GM21515 (cell line): ENCODE results near the gene ADSL.

Source experiments
- ATAC-seq: cut with Tn5 transposase; IDR thresholded peaks from one replicate; pipeline ENCODE4 v1.9.1; 2021; ENCODE audit not compliant: unreplicated experiment

Gene ADSL

GRCh38 chr22:40326905-40327735, 19.2 kb upstream of the ADSL start:
- no peak for ATAC-seq

- ATAC-seq, result no peak
These were observed 17.5 kb upstream of the ADSL start for GRCh38 chr22:40328546-40329456.

GRCh38 chr22:40329466-40329865, 16.8 kb upstream of the ADSL start:
- ATAC-seq, result no peak

- no peak for ATAC-seq
These were observed 16.2 kb upstream of the ADSL start for GRCh38 chr22:40330086-40330485.

GRCh38 chr22:40330615-40331014, 15.7 kb upstream of the ADSL start:
- no peak for ATAC-seq

- no peak for ATAC-seq
These were observed 14.6 kb upstream of the ADSL start for GRCh38 chr22:40331706-40332105.

- no peak for ATAC-seq
These were observed 13.9 kb upstream of the ADSL start for GRCh38 chr22:40332319-40332781.

GRCh38 chr22:40334060-40334459, 12.2 kb upstream of the ADSL start:
- ATAC-seq, result no peak

GRCh38 chr22:40334899-40335298, 11.4 kb upstream of the ADSL start:
- no peak for ATAC-seq

- ATAC-seq, result no peak
These were observed 10.9 kb upstream of the ADSL start for GRCh38 chr22:40335358-40335757.

- no peak for ATAC-seq
These were observed 6.3 kb upstream of the ADSL start for GRCh38 chr22:40340044-40340443.

- ATAC-seq, result no peak
These were observed 4.7 kb upstream of the ADSL start for GRCh38 chr22:40341604-40342003.

GRCh38 chr22:40342521-40342920, 3.8 kb upstream of the ADSL start:
- ATAC-seq, result no peak

GRCh38 chr22:40345271-40345670, 1.0 kb upstream of the ADSL start:
- ATAC-seq, result no peak

- ATAC-seq, result peak; percentile 27
These were observed 500 bp upstream of the ADSL start for GRCh38 chr22:40345815-40346184.

GRCh38 chr22:40347300-40347699, 1.0 kb downstream of the ADSL start:
- ATAC-seq, result no peak

- ATAC-seq, result no peak
These were observed 1.8 kb downstream of the ADSL start for GRCh38 chr22:40348025-40348658.

- no peak for ATAC-seq
These were observed 6.5 kb downstream of the ADSL start for GRCh38 chr22:40352763-40353162.

- ATAC-seq, result no peak
These were observed 14.8 kb downstream of the ADSL start for GRCh38 chr22:40361100-40361499.

- ATAC-seq, result no peak
These were observed 16.8 kb downstream of the ADSL start for GRCh38 chr22:40363059-40363458.

GRCh38 chr22:40364431-40364830, 18.1 kb downstream of the ADSL start:
- no peak for ATAC-seq
